H1 (cell line): ENCODE data around the gene PET117.

Source experiments
- ASH2L ChIP-seq: fragments of 200-600, 300-600 bp; sonication (generic); IDR thresholded peaks from one replicate; pipeline ENCODE4 v1.7.1; 2017; ENCODE audit warnings: low read length
- ATF2 ChIP-seq: IDR thresholded peaks from 2 replicates; pipeline ENCODE4 v1.6.1; 2012; ENCODE audit warnings: low read length, inconsistent platforms
- BCL11A ChIP-seq, 2 experiments: IDR thresholded peaks; one replicate each; pipeline ENCODE4 v1.6.1; 2011; ENCODE audit warnings: low read depth in 2 of 2, low read length in 2 of 2, mild to moderate bottlenecking in 2 of 2
- CHD2 ChIP-seq: IDR thresholded peaks from 2 replicates; pipeline ENCODE4 v1.6.1; 2012; ENCODE audit warnings: low read length, improper control_type of control experiment
- CTCF ChIP-seq, 3 experiments: IDR thresholded peaks; 1 replicate in 2 of 3; 2 replicates in 1 of 3; pipeline versions ENCODE4 v1.5.1 to v1.6.1; 2011; ENCODE audit warnings: low read length in 3 of 3, mild to moderate bottlenecking in 3 of 3, inconsistent platforms in 2 of 3, low read depth in 1 of 3, moderate library complexity in 1 of 3; ENCODE audit not compliant: insufficient read depth in 1 of 3; ENCODE audit errors: control extremely low read depth in 1 of 3
- EGR1 ChIP-seq: IDR thresholded peaks from 2 replicates; pipeline ENCODE4 v1.6.1; 2011; ENCODE audit warnings: low read depth, low read length, borderline replicate concordance
- KDM1A ChIP-seq: fragments of 200-600, 300-600 bp; sonication (generic); IDR thresholded peaks from 2 replicates; pipeline ENCODE4 v1.7.1; 2016; ENCODE audit warnings: mild to moderate bottlenecking, low read length, borderline replicate concordance
- POLR2A ChIP-seq, 2 experiments: IDR thresholded peaks; 1 replicate in 1 of 2; 2 replicates in 1 of 2; pipeline ENCODE4 v1.6.1; 2011; ENCODE audit warnings: low read depth in 2 of 2, low read length in 2 of 2, mild to moderate bottlenecking in 2 of 2; ENCODE audit errors: control extremely low read depth in 1 of 2
- POLR2AphosphoS5 ChIP-seq: IDR thresholded peaks from 2 replicates; pipeline ENCODE4 v1.6.1; 2011; ENCODE audit warnings: low read depth, low read length
- RAD21 ChIP-seq, 2 experiments: IDR thresholded peaks in 1 of 2; conservative IDR thresholded peaks in 1 of 2; 2 replicates each; pipeline ENCODE4 v1.6.1; 2011; ENCODE audit warnings: low read depth in 2 of 2, low read length in 2 of 2, improper control_type of control experiment in 1 of 2, inconsistent platforms in 1 of 2, mild to moderate bottlenecking in 1 of 2, moderate library complexity in 1 of 2
- TAF1 ChIP-seq: IDR thresholded peaks from 2 replicates; pipeline ENCODE4 v1.6.1; 2011; ENCODE audit warnings: mild to moderate bottlenecking, low read depth, low read length
- TF ChIP-seq, protein P1 (sequence below): IDR thresholded peaks from 2 replicates; pipeline ENCODE4 v1.6.1; 2012; ENCODE audit warnings: inconsistent platforms

DNA sequence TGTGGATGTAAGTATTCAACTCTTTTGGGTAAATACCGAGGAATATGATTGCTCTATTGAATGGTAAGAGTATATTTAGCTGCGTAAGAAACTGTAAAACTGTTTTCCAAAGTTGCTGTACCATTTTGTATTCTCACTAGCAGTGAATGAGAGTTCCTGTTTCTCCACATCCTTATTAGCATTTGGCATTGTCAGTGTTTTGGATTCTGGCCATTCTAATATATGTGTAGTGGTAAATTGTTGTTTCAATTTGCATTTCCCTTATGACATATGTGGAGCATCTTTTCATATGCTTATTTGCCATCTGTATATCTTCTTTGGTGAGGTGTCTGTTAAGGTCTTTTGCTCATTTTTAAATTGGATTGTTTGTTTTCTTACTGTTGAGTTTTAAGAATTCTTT lies 29.3 kb upstream of the PET117 start:
- TF ChIP-seq CTCF (IDR thresholded peaks at IDR 0.05; ENCODE audit: control extremely low read depth in 1 of 3, insufficient read depth in 1 of 3, low read depth in 1 of 3, low read length in 3 of 3), result no peak
- TF ChIP-seq RAD21 (IDR thresholded peaks at IDR 0.05 in 1 of 2, conservative IDR thresholded peaks at IDR 0.05 in 1 of 2; ENCODE audit: low read depth in 2 of 2, low read length in 2 of 2), result no peak
- no peak for TF ChIP-seq KDM1A
- TF ChIP-seq EGR1, result no peak
- TF ChIP-seq ASH2L, result no peak
- TF ChIP-seq POLR2A (IDR thresholded peaks at IDR 0.05; ENCODE audit: control extremely low read depth in 1 of 2, low read depth in 2 of 2, low read length in 2 of 2), result no peak
- TF ChIP-seq, protein P1, sequence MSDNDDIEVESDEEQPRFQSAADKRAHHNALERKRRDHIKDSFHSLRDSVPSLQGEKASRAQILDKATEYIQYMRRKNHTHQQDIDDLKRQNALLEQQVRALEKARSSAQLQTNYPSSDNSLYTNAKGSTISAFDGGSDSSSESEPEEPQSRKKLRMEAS, result no peak
- no peak for TF ChIP-seq CHD2
- TF ChIP-seq POLR2AphosphoS5, result no peak
- TF ChIP-seq TAF1, result no peak
- TF ChIP-seq BCL11A (IDR thresholded peaks at IDR 0.05; ENCODE audit: low read depth in 2 of 2, low read length in 2 of 2), result no peak
- no peak for TF ChIP-seq ATF2
